NCI-H82 treated with DMSO at 0.1 percent for 48 hours (cell line): ENCODE measurements around the gene SPTLC2.
"Not testable (repeated sequence)": the region's sequence is repeated elsewhere in the genome, so short reads cannot be mapped to it uniquely, and the experiment has no call there.

ENCODE experiments used
- DNase-seq: peaks from one replicate; lab custom pipeline; 2025; ENCODE audit not compliant: unreplicated experiment; lab: John Stamatoyannopoulos, UW

Gene SPTLC2

DNA sequence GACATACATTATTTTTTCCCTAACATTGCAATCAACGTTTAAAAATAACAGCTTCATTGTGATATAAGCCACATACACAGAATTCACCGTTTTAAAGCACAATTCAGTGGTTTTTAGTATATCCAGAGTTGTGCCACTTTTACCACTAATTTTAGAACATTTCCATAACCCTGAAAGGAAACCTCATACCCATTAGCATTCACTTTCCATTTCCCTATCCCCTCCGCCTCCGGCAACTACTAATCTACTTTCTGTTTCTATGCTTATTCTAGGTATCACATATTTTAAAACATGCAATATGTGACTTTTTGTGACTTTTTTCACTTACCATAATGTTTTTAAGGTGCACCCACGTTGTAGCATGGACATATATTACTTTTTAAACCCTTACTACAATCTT, 62.2 kb downstream of the SPTLC2 start:
- no peak for DNase-seq

DNA sequence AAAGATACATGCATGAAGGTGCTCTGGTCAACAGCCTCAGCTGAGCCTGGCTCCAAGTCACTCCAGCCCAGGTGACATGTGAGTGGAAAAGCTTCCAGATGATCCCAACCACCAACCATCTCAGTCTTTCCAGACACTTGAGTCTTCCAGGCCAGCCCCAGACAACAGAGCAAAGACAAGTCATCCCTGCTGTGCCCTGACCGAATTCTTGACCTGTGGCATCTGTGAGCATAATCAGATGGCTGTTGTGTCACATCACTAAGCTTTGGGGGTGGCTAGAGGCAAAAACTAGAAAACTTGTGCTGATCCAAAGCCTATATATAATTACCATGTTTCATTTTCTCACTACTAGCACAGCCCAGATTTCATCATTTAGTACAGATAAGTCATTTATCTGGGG, 67.0 kb downstream of the SPTLC2 start:
- DNase-seq = no peak

DNA sequence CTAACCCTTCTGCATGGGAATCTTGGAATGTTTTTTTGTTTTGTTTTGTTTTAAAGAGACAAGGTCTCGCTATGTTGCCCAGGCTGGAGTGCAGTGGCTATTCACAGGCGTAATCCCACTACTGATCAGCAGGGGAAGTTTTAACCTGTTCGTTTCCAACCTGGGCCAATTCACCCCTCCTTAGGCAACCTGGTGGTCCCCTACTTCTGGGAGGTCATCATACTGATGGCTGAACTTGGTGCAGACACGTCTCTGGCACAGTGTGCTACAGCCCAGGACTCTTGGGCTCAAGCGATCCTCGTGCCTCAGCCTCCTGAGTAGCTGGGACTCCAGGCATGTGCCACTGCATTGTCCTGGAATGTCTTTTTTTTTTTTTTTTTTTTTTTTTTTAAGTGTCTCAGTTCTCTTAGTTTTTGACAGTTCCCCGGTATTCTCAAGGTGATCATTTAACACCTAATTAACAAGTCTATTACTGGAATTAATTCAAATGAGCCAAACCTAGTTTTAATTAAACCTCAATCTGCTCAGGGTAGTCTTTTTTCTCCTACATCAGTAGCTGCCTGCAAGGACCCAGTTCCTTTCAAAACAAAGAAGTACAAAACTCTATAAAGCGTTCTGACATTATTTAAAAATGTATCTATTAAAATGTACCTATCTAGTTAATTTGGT, 68.8 kb downstream of the SPTLC2 start:
- no peak for DNase-seq

DNA sequence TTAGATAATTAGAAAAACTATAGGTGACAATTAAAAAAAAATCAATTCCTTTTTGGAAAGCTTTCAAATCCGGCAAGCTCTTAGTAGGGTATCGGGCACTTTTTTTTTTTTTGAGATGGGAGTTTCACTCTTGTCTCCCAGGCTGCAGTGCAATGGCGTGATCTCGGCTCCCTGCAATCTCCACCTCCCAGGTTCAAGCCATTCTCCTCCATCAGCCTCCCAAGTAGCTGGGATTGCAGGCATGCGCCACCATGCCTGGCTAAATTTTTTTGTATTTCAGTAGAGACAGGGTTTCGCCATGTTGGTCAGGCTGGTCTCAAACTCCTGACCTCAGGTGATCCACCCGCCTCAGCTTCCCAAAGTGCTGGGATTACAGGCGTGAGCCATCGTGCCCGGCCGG, 71.3 kb downstream of the SPTLC2 start:
- not testable (repeated sequence) for DNase-seq

DNA sequence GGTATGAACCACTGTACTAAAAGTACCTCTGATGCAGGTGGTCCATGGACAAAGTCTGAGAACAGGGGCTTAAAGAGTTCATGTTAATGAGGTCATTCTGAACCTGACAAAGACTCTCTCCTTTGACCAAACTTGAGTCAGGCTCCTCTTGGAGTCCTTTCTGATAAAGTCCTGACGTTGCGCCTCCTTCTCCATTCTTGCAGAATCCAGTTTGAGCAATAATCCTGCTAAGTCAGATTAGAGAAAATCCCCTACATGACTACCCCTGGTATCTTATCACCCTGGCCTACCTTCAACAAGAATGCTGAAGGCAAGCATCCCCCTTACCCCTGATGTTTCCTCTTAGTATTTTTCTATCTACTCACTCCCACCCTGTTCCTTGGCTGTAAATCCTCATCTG, 71.9 kb downstream of the SPTLC2 start:
- peak; percentile 58 for DNase-seq

DNA sequence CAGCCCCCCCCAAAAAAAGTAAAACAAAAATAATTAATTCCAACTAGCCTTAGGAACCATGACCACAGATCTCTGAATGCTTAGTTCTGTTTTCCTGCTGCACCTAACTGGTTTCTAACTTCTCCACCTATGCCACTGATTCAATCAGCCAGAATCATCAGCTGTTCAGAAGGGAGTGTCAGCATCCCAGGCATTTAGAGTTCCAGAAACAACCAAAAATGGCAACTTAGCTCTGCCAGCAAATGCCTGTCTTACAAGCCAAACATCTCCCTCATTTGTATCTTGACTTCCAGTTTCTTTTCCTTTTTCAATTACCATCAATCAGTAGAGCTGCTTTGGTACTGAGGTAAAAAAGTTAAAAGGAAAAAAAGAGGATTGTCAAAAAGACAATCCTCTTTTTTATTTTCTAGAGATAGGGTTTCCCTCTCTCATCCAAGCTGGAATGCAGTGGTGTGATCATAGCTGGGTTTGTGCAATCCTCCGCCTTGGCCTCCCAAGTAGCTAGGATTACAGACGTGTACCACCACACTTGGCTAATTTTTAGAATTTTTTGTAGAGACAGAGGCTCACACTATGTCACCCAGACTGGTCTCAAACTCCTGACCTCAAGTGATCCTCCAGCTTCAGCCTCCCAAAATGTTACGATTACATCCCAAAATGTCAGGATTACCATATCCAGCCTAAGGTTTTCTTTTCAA, 72.7 kb downstream of the SPTLC2 start:
- DNase-seq = no peak

DNA sequence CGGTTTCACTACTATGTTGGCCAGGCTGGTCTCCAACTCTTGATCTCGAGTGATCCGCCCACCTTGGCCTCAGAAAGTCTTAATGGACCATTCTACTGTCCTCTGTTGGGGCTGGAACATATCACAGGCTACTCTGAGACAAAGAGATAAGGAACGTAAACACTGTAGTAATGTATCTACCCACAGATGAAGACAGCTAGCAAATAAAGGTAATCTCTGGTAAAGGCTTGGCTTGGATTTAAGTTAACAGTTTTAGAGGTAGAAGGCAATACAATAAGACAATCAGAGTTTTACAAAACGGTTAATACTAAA, 73.2 kb downstream of the SPTLC2 start:
- no peak for DNase-seq

DNA sequence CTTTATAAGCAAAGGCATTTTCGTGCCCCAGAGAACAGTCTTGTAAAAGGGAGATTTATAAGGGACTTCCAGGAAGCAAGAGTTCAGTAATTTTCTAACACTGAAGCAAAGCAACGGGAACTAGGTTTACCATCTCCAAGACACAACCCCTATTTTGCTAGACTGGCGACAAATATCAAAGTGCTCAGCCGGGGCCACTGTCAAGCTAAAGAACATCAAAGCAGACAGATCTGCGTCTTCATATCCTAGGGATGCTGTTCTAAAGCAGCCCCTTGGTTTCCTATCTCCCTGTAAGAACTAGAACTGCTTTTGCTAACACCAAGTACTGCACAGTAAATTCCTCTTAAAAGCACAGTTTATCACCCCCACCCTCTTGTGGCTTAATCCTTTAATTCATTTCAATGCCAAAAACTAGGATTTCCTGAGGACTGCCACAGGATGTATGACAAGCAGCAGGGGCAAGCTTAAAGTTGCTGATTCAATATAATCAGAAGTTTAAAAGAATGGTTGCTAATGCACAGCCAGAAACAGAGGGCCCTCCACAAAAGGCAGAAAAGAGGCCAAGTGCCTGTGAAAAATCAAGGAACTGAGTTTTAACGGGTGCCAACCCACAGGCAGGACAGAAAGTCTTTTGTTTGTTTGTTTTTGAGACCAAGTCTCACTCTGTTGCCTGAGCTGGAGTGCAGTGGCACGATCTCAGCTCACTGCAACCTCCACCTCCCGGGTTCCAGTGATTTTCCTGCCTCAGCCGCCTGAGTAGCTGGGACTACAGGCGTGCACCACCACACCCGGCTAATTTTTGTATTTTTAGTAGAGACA, 73.8 kb downstream of the SPTLC2 start:
- peak; percentile 24 for DNase-seq

DNA sequence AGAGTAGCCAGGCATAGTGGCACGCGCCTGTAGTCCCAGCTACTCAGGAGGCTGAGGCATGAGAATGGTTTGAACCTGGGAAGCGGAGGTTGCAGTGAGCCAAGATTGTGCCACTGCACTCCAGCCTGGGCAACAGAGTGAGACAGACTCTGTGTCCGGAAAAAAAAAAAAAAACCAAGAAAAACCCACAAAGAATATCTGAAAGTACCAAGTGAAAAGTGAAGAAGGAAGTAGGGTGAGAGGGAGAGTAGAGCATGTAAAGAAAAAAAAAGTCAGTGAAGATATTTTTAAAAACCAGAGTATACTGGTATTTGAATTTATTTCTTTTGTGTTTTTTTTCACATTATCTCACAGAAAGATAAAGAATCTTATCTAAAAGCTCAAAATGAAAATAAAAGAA, 74.5 kb downstream of the SPTLC2 start:
- DNase-seq = no peak

DNA sequence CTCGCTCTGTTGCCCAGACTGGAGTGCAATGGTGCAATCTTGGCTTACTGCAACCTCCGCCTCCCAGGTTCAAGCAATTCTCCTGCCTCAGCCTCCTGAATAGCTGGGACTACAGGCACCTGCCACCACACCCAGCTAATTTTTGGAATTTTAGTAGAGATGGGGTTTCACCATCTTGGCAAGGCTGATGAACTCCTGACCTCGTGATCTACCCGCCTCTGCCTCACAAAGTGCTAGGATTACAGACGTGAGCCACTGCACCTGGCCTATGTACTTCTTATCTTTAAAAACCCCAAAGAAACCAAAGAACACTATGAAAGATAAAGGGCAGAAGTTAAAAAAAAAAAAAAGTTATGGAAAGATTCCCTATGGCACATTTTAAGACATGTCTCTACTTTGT, 79.5 kb downstream of the SPTLC2 start:
- DNase-seq = not testable (repeated sequence)

DNA sequence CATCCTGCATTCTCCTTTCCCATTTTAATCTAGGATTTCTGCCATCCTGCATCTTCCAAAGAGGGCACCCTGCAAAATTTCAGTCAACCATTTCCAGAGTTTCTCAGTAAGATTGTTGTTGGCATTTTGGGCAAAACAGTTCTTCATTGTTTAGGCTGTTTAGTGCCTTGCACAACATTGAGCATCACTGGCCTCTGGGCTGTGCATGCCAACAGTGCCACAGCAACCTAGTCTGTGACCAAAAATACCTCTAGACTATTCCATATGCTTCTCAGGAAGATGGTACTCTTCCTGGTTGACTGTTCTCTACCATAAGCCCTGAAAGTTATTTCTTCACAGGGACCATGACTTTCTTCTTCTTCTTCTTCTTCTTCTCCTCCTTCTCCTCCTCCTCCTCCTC, 85.4 kb downstream of the SPTLC2 start:
- no peak for DNase-seq

DNA sequence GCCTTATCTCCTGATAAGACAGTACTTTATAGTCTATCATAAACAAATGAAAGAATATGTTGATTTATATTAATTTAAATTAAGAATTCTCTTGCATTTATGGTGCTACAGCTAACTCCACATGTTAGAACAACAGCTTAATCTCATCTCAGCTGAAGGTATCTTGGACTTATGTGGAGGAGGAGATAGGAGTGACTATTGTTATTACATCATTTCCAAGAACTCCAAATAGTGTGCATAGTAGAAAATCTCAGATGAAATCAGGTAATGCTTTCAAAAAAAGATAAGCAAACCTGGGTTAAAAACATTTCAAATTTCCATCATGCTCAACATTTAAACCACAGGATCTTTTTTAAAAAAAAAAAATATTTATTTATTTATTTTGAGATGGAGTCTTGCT, 86.5 kb downstream of the SPTLC2 start:
- DNase-seq = no peak

DNA sequence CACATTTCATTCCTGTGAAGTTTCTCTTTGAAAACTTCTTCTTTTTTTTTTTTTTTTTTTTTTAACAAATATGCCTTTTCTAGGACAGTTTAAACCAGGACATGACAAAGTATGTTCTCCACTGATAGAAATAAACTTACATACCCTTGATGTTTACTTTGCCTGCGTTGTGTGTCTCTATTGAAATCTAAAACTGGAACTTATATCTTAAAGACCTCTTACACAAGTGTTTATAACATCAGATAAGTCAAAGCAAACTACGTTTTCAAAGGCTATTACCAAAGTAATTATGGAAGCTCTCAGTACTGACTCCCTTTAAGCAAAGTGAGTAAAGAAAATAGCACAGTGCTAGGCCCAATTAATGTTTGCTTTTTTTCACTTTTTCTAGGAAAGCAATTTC, 87.2 kb downstream of the SPTLC2 start:
- no peak for DNase-seq

DNA sequence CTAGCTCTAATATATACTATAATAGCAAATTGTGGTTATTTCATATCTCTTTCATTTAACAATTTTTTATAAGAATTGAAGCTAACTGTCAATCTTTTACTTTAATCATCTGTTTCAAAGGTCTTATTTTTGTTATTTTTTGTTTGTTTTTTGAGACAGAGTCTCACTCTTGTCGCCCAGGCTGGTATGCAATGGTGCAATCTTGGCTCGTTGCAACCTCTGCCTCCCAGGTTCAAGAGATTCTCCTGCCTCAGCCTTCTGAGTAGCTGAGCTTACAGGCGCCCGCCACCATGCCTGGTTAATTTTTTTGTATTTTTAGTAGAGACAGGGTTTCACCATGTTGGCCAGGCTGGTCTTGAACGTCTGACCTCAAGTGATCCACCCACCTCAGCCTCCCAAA, 87.7 kb downstream of the SPTLC2 start:
- not testable (repeated sequence) for DNase-seq

DNA sequence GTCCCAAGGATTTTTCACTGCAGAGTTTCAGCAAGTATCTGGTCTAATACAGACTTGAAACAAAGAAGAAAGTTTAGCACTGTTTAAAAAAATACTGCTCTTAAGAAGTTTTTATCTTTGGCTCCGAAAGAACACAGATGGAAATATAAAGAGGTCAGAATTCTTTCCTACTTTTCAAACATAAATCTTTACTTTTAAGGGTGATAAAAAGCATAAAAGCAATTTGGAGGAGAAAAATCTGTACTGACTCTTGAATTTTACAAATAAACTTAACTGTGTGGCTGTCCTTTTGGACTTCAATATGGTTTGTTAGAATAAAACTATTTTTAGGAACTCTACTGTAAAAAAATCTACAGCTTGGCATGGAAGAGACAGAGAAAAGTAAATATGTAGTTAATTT, 90.2 kb downstream of the SPTLC2 start:
- no peak for DNase-seq

DNA sequence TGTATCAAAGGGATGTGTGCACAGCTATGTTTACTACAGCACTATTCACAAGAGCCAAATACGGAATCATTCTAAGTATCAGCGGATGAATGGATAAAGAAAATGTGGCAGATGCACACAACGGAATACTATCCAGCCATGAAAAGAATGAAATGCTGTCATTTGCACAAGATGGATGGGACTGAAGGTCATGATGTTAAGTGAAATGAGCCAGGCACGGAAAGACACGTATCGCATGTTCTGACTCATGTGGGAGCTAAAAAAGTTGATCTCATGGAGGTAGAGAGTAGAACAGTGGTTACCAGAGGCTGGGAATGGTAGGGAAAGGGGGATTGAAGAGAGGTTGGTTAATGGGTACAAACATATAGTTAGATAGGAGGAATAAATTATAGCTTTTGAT, 91.9 kb downstream of the SPTLC2 start:
- DNase-seq = no peak

DNA sequence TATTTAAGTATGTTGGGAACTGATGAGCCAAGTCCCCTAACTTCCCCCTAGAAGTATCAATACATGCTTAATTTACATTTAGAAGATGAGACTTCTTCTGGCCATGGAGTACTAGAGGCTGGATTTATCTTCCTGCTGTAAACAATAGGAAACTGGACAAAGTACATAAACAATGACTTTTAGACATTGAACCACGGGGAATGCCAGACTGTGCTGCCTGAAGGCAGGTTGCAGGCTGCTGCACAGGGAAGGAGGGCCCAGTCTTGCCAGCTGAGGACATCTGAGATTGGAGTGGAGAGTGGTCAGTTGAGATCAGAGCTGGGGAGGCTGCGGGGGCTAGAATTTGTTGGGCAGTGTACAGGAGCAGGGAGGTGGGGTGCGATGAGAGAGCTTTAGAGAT, 93.3 kb downstream of the SPTLC2 start:
- no peak for DNase-seq

DNA sequence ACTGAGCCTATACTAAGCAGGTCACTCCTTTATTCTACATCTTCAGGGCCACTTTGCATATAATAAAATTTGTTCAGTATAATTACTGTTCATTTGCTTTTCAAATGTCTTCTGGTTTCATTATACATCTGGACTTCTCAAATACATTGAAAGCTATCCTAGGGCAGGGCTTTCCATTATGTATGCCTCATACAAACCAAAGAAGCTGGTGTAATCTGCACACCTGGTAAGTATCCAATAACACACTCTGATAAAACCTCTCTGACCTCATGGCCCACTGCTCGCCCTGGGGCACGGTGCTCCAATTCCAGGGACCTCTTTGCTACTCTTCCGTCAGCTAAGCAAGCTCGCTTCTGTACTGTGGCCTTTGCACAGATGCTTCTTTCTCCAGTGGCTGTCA, 95.9 kb downstream of the SPTLC2 start:
- DNase-seq = no peak

DNA sequence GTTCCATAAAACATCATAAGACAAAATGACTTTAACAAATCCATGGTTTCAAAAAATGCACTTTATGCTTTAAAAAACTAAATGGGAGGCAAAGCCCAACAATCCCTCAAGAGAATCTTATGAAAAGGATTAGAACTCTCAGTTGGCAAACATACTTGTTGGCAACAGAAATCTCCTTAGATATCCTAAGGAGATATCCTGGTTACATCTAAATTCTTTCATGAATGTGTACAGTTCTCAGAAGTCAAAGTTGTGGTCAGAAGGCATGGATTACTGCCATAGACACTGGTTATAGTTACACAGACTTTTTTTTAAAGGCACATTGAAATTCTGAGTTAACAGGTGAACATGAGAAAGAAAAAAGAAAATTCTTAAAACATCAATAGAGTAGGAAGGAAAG, 100.3 kb downstream of the SPTLC2 start:
- no peak for DNase-seq

DNA sequence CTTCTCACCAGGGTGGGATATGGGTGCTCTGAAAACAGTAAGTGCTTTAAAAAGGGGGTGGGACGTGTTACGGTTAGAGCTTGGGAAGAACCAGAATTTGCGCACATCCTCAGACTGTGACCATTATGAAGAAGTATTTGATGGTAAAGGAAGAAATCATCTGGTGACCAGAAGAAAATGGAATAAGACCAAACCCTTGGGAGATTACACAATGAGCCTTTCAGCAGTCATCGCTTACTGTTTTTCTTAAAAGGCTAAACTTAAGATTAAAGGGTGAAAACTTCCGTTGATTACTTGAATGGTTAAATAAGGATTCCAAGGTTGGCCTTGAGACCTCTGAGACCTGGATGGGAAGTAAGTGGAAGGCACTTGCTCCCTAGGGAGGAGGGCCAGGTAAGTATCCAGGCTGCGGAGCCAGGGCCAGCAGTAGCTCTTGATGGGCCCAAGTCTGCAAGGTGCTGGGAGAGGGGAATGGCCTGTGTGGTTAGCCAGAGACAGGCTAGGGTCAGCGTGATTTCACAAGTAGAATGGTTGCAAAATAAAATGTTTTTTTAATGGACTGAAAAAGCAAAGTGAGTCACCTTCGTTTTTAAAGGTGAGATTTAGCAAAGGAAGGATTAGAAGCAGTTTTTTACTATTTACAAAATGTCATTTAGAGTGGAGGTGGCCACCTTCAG, 104.8 kb downstream of the SPTLC2 start:
- no peak for DNase-seq

DNA sequence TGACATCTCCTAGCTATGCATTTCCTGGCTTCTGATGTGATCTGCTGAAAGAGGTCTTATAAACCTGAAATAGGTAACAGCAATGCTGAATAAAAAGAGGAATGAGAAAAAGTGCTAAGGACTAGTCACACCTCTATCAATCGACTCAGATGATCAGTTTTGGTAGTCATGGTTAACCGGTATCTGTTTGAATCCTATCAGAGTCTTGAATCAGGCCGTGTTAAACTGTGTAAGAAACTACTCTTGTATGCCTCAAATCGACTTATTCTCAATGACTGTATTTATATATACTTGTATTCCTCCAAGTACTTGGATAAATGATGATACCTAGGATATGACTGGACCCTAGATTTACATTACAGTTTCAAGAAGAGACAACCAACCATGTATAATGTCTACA, 107.1 kb downstream of the SPTLC2 start:
- DNase-seq = no peak

DNA sequence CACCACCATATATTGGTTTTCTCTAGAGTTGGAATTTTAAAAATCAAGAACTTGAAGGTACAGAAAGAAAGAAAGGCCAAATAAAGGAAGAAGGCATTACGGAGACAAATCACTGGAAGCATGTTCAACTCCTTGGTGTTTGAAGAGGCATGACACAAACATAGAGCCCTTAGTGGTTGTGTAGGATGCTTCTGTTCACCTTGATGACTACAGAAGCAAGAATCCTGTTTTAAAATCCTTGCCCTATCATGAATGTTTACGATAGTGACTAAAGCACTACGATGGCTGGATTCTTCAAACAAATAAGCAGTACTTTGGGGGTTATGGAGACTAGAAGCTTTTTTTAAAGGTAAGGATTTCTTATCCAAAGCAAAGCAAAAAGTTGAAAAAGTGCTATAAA, 107.6 kb downstream of the SPTLC2 start:
- no peak for DNase-seq
